ENCODE measurements around the gene NRP1.

GRCh38 chr10:33332183-33333065 lies 2.0 kb downstream of the NRP1 start:
- no peak for TF ChIP-seq CTCF (IDR thresholded peaks at IDR 0.05)
- no peak for TF ChIP-seq POLR2A (IDR thresholded peaks at IDR 0.05)
